ENCODE measurements around the gene SDK1.
A peak's percentile ranks its signal among the peaks of the same experiment; 100 is the strongest.

The SDK1 gene

DNA sequence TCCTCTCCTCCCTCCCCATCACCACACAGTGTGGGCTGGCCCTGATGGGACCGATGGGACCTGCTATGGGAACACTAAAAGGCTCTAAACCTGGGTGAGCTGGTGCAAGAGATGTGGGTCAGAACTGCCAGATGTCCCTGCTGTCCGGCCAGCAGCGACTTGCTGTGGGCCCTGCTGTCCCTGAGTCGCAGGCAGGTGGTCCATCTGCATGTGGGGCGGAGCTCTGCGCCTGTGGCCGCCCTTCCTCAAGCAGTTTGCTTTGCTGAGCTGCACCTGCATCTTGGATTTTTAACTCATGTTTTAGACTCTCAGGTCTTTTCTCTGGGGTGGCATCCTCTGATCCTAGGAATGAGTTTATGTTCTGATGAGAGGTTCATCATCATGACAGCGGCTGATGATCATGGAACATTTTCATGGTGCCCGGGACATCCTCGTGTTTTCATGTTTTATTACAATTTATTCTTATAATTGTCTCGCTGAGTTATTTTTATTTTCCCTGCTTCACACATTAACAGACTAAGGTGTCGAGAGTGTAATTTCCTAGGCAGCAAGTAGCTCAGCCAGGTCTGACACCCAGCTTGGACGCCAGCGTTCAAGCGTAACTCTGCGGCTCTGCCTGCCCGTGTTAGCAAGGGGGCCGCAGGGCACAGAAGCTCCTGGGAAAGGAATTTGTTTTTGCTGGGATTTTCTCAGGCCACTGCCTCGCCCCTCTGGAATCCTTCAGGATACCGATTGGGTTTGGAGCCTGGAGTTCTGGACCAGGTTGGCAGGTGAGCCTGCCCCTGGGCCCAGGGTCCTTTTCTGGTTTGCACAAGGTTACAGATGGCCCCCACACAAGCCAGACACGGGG is 765.8 kb downstream of the SDK1 start:
- peak; percentile 36 for DNase-seq

DNA sequence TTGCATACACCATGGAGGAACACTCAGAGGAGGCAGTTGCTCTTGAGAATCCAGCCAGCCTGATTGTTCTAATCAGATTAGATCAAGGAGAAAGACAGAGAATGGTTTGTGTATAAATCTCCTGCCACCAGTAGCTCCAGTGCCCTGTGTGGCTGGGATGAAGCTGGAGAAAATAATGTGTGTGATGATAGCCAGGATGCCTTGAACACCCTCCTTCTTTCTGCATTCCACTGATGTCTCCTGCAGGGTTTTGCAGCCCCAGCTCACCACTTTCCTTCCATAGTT is 766.4 kb downstream of the SDK1 start:
- no peak for DNase-seq

DNA sequence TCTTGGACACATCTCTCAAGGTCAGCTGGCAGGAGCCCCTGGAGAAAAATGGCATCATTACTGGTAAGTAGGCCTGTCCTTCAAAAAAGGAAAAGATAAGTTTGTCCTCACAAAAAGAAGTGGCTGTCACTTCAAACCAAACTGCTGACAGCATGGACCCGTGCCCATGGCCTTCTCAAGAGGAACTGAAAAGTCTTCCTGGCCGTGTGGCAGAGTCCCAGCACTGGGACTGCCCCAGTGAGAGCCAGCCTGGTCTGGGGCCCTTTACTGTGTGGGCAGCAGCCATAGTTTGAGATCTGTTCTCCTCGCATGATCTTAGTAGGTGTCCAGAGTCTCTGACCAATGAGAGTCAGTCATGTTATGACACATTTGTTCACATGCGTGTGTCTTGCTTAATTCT is 766.8 kb downstream of the SDK1 start:
- DNase-seq, result peak; percentile 29

DNA sequence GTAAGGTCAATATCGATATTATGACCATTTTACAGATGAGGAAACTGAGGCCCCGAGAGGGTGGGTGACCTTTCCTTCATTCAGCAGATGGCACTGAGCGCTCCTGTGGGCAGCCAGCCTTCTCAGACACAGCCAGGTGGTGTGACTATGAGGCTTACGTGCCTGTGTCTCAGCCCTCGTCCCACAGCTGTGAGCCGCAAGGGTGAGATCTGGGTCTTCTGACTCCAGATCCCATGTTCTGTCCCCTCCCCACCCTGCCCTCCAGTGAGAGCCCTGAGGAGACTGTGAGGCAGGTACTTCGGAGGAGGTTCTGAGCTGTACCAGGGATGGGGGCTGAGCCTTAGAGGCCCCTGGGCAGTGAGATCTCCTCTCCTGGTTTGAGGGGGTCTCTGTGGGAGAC is 767.2 kb downstream of the SDK1 start:
- DNase-seq, result peak; percentile 35

DNA sequence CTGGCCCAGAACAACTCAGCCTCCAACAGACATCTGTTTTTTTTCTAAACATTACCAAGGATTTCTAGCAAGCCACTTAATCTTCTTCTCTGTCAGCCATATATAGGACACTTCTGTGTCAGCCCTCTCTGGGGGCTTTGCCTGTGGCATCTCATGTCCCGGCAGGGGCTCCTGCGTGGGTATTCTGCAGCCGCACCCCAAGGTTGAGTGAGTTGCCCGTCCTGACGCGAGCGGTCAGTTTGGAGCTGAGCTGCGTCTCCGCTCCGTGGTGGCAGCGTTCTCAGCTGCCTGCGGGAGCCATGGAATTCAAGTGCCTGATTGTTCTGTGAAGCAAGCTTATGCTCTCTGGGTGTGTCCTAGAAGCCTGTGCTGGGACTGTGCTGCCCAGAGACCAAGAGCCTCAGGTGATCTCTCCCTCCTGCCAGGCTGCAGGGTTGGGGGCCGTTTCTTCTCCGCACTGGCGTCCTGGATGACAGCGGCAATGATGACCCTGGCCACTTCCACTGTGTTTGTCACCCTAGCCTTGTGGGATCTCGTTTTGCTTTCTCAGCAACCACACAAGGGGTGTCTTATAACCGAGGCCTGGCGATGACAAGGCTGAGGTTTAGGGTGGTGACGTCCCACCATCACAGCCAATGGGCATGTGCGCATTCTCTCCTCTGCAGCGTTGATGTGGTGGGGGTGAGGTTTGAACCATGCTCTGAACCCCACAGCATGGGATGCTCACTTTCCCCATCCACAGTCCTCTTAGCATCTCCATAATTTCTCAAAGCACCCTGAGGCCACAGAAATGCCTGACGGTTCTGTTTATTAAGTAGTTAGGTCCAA is 768.4 kb downstream of the SDK1 start:
- peak; percentile 42 for DNase-seq

DNA sequence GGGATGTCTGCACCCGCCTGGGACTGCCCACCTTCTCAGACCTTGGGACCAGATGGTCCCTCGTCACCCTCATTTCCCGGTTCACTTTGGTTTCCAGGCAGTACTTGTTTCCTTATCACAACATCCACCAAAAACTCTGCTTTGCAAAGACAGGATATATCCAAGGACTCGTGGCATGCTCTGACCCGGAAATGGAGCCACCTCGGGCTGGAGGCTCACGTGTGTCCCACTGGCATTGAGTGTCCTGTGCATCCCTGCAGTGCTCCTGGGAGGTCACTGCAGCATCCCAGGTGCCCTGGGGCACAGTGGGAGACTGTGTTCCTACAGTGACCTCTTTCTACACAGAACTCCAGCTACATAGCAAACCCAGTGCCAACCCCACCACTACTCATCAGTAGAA is 769.2 kb downstream of the SDK1 start:
- peak; percentile 32 for DNase-seq

DNA sequence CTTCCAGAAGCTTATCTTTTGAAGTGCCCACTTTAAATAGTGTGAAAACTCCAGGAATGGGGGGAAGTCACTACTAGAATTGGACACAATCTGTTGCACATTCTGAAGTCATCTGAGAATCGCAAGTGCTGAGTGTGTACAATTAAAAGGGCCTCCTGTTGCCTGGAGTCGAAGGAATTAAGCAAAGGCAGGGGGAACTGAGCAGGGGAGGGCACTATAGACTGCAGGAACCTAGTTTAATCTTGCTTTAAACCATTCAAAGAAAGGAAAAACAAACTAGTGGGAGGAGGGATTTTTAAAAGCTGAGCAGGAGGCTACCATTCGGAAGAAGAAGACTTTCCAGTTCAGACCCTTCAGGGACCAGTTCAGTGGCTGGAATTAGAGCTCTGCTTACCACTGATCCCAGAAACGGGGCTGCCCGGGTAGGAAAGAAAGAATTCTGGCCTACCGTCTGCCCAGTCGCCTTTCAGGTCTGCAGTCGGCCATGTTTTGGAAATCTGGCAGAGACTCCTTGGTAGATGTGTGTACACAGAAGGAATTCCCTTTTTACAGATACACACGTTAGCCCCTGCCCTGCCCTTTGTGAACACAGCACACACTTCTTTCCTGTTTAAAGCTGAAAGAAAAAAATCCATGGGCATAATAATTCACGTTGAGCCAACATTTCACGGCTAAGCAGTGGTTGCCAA is 770.5 kb downstream of the SDK1 start:
- peak; percentile 33 for DNase-seq

DNA sequence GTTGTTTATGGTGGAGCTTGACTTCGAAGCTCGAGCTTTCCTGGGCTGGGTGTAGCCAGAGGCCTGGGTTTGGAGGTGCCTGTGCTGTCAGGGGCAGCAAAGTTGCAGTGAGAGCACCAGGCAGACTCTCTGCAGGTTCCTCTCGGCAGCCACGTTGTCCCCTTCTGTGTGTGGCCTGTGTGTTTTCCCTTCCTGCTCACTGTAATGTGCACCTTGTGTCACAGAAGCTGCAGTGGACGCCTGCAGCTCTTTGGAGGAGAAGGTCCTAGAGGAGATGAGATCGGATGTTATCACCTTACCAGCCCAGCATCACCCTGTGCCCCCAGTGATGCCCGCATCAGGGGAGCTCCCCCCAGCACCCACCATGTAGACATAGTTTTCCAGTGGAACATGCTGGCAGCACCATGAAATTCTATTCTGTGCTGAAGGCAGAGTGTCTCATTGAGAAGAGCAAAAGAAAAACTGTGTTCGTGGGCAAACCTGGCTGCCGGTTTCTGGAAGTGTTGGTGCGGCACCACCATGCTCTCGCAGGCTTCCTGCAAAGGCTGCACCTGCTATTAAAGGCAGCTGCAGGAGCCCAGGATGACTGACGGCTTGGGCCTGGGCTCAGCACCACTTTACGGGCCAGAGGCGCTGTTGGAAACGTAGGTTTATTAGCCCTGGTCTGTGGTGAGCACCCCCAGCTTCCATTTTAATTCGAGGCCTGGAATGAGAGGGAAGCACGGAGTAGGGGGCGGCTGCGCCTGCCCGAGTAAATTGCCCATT is 771.3 kb downstream of the SDK1 start:
- DNase-seq, result peak; percentile 36

DNA sequence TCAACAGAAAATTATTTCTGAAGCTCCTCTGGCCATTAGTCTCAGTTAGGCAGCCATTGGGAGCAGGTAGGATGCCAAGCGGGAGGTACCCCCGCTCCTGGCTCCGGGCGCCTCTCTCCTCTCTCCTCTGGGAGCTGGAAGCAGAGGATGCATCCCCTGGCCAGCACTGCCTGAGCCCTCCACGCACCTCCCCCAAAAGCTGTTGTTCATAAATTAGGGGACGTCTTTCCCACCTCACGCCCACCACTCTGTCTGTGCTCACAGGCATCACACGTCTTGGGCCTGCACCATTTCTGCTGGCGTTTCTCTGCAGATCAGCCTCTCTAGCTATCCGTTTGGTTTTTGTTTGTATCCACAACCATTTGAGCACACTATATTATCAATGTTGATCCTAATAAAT is 772.0 kb downstream of the SDK1 start:
- DNase-seq, result peak; percentile 12

DNA sequence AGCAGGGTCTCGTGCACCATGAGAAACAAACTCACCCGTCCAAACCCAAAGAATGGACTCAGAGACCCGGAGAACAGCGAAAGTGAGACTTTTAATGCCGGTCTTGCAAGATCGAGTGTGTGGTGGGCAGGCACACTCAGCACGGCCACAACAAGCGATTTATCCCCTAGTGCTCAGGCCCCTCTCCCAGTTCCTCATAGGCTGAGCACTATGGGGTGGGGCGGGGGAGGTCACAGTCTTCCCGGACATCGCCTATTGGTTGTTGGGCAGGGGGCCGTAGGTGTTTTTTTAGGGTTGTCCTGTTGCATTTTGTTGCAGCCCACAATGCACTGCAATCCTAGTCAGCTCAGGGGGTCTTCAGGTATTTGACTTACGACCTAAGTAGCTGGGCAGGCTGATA is 772.7 kb downstream of the SDK1 start:
- peak; percentile 32 for DNase-seq

DNA sequence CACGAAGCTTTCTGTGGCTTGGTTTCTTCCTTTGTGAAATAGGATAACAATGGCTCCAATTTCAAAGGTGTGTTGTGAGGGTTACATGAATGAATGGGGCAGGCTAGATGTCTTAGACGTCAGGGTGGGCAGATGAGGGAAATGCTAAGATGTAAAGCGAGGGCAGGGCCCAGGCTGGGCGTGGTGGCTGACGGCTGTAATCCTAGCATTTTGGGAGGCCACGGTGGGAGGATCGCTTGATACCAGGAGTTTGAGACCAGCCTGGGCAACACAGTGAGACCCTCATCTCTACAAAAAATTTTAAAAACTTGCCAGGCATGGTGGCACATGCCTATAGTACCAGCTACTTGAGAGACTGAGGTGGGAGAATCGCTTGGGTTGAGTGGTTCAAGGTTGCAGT is 773.4 kb downstream of the SDK1 start:
- DNase-seq, result peak; percentile 23

DNA sequence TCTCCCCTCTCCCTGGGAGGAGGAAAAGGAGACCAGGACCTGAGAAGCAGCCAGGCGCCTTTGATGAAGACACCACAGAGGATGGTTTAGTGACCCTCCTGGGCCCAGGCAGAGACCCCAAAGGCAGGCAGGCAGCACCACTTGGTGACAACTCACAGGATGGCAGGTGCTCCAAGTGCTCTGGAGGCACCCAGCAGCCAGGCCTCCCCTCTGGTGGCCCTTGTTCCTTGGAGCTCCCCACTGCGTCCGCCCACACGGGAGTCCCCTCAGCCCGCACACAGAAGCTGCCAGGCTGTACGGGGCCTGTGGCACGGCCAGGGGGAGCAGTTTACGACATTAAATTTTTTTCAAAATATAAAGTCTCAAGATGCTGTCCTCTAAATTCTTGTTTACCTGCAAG is 773.9 kb downstream of the SDK1 start:
- peak; percentile 38 for DNase-seq

DNA sequence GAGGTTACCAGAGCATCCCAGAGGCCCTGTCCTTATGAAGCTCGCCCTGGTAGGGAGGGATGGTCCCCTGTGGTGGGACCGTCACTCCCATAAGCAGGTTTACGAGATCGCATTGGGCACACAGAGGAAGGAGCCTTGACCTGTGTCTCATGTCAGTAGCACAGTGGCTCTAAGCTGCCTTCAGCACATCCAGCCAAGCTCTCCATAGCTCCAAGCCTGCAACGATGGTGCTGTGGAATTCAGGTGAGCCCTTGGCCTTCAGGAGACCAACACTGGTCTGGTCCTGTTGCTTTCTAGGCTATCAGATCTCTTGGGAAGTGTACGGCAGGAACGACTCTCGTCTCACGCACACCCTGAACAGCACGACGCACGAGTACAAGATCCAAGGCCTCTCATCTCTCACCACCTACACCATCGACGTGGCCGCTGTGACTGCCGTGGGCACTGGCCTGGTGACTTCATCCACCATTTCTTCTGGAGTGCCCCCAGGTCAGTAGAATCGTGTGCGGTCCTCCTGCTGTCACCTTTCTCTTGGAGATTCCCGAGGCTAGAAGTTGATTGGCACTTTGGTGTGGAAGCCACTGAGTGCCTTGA is 775.7 kb downstream of the SDK1 start:
- DNase-seq, result peak; percentile 32

DNA sequence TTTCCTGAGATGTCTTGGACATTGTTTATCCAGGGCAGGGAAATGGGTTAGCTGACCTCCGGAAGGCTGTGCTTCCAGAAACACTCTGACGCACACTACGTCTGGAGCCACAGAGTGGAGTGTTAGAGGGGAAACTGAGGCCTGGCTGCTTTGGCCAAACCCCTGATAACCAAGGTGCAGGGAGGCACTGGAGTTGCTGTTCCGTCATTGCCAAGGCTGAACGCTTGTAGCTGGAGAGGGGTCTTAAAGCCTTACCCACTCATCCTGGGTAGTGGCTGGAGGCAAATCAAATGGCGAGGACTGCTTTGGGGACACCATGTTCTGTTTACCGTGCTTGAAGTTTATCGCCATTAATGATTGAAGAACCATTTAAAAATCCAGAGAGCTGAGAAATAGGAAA is 776.9 kb downstream of the SDK1 start:
- DNase-seq, result peak; percentile 2

DNA sequence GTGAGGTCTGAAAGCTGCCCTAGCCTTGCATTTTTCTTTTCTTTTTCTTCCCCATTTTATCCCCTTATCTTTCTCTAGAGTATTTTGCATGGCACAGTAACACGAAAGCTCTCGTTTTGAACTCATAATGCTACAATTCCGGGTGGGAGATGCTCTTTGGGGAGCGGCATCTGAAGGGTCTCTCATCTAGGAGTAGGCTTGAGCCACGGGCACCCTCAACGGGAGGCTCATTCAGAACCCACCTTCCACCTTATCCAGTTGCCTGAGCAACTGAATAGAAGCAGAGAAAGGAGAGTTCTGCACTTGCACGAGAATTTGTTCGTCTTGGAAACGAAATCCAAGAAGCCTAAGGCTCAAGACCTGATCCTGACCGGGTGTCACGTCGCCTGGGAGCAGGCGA is 777.5 kb downstream of the SDK1 start:
- DNase-seq, result no peak

DNA sequence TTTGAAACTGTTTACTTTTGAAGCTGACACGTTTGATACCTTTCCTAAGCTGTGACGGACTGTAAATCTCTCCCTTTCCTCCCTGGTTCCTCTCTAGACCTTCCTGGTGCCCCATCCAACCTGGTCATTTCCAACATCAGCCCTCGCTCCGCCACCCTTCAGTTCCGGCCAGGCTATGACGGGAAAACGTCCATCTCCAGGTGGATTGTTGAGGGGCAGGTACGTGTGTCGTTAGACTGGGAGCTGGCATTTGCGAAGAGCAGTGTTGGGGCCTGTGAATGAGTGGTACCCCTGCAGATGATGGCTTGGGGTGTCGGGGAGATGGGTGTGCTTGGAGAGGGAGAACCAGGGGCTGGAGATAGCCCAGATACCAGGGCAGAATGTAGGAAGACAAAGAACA is 778.3 kb downstream of the SDK1 start:
- peak; percentile 21 for DNase-seq

DNA sequence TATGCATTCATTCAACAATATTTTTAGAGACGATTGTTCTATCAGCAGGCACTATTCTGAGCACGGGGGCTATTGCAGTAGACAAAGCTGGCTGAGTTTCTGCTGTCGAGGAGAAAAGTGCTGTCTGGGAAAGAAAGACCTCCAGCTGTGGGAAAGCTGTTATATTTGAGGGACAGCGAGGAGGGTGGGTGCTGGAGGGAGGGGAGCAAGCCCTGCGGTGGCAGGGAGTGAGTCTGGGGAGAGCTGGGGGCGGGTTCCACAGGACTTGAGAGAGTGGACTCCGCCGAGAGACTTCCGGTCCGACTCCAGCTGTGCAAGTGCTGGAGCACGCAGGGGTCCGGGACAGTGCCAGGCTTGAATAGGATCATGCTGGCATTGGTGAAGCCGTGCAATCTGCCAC is 778.9 kb downstream of the SDK1 start:
- peak; percentile 41 for DNase-seq

DNA sequence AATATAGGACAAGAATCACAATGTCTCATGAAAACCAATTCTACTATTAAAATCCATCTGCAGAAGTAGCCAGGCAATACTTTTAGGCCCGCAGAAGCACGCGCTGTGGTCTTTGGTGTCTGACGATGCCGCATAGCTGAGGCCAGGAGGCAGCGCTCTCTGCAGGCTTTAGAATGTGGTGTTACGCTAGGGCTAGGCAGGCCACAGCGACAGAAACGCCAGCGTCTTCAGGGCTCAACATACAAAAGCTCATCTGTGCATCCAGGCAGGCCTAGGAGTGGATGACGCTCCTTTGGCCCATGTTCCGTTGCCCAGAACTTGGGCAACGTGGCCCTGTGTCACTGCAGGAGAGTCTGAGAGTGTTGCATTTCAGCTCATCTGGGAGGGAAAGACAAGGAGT is 779.9 kb downstream of the SDK1 start:
- DNase-seq, result peak; percentile 45

DNA sequence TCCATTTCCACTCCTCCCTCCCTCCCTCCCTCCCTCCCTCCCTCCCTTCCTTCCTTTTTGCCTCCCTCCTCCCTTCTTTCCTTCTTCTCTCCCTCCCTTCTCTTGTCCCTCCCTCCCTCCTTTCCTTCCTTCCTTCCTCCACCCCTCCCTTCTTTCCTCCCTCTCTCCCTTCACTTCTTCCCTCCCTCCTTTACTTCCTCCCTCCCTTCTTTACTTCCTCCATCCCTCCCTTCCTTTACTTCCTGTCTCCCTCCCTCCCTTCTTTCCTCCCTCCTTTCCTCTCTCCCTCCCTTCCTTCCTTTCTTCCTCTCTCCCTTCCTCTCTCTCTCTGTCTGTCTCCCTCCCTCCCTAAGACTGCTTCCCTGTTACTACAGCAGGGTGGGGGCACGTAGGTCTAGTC is 782.5 kb downstream of the SDK1 start:
- DNase-seq, result peak; percentile 3

DNA sequence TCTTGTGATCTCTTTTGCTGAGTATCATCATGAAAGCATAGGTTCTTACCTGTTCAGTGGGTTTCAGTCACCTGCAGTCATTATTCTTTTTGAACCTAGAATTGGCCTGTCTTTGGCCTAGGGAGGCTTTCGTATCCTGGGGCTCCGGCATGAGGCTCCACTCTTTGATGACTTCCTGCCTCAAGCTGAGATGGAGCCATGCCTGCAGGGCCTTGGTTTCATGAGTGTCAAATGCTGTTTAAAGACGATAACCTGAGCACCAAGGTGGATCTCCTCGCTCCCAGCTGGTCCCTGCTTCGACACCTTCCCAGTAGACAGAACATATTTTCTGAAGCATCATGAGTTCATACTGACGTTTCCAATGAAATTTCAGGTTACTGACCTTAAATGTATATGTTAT is 783.2 kb downstream of the SDK1 start:
- DNase-seq, result peak; percentile 1

DNA sequence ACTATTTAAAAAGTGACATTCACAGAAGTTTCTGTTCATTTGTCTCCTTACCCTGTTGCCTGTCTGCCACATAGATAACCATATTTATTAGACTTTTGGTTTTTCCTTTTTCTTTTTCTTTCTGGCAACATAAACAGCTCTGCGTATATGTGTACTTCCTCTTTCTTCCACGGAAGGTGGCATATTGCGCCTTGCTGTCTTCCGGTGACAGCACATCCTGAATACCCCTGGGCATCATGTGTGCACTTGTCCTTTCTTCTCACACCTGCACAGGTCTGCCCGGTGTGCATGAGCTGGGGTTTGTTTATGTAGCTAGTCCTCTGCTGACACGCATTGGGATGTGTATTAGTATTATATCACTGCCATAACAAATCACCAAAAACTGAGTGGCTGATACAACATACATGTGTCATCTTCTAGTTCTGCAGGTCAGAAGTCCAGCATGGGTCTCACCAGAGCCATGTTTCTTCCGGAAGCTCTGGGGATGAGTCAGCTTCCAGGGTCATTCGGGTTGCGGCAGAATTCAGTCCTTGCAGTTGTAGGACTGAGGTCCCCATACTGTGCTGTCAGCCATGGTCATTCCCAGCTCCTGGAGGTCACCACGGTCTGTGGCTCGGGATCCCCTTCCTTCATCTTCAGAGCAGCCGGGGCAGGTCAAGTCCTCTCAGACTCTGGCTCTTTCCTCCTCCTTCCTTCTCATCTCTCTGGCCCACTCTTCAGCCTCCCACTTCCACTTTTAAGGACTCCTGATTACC is 785.1 kb downstream of the SDK1 start:
- DNase-seq, result no peak

DNA sequence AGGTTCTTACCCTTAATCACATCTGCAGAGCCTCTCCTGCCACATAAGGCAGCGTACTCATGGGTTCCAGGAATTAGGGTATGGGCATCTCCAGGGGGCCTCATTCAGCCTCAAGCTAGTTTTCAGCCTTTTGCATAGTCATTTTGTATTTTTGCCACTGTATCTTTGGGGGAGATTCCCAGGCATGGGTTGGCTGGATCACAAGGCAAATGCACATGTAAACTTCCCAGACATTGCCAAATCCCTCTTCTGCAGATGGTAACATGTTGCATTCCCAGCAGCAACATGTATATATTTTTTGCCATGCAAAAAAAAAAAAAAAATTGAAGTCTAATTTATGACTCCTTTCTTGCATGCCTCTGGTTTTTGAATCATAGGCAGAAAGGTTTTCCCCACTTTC is 785.7 kb downstream of the SDK1 start:
- no peak for DNase-seq

Data from islet precursor cell (in vitro differentiated cells).